Lung (tissue), 12 donors: ENCODE data around the gene LLGL1. TPM values are rescaled to one million over a fixed set of nuclear protein-coding genes. Genes with fewer than 3 reads are reported as not detected.

Experiments used
- ATAC-seq: fragments of 200-7000 bp; cut with Tn5 transposase; one replicate; pipeline ENCODE4 v1.9.1; 2020; ENCODE audit warnings: moderate number of reproducible peaks; ENCODE audit not compliant: insufficient read depth, low FRiP score
- DNase-seq, 3 donors: peaks; one replicate each; pipeline ENCODE4 v3.0.0-alpha.2; 2013 to 2017
- H3K27ac ChIP-seq, 2 donors: one replicate each; pipeline ENCODE4 v1.5.1; 2013; ENCODE audit warnings: mild to moderate bottlenecking in 2 of 2, moderate library complexity in 2 of 2, control low read depth in 1 of 2, inconsistent platforms in 1 of 2, low read depth in 1 of 2, low read length in 1 of 2
- H3K27me3 ChIP-seq, 3 donors: one replicate each; pipeline ENCODE4 v1.5.1; 2013; ENCODE audit warnings: low read length in 2 of 3; ENCODE audit not compliant: control insufficient read depth in 3 of 3, insufficient read depth in 3 of 3
- H3K36me3 ChIP-seq, 4 donors: one replicate each; pipeline ENCODE4 v1.5.1; 2013; ENCODE audit warnings: low read length in 4 of 4, mild to moderate bottlenecking in 1 of 4, moderate library complexity in 1 of 4; ENCODE audit not compliant: control insufficient read depth in 4 of 4, insufficient read depth in 4 of 4
- H3K4me1 ChIP-seq, 5 donors: one replicate each; pipeline ENCODE4 v1.5.1; 2013; ENCODE audit warnings: low read length in 5 of 5, mild to moderate bottlenecking in 2 of 5, moderate library complexity in 1 of 5; ENCODE audit not compliant: control insufficient read depth in 5 of 5, insufficient read depth in 5 of 5
- H3K4me3 ChIP-seq: one replicate; pipeline ENCODE4 v1.5.1; 2013; ENCODE audit warnings: mild to moderate bottlenecking, control low read depth, moderate library complexity
- H3K9ac ChIP-seq, 2 donors: one replicate each; pipeline ENCODE4 v1.5.1; 2013; ENCODE audit warnings: low read length in 2 of 2, control low read depth in 1 of 2; ENCODE audit not compliant: insufficient read depth in 1 of 2
- H3K9me3 ChIP-seq, 4 donors: one replicate each; pipeline ENCODE4 v1.5.1; 2013; ENCODE audit warnings: low read length in 3 of 4, mild to moderate bottlenecking in 1 of 4, moderate library complexity in 1 of 4; ENCODE audit not compliant: control insufficient read depth in 4 of 4, insufficient read depth in 3 of 4
- WGBS, 2 donors: extraction: QIAGEN DNeasy Blood & Tissue Kit; methylation state at CpG; one replicate each; pipeline ENCODE4 v1.1.7; 2013; 5-methylcytosine and 5-hydroxymethylcytosine counted together
- polyA plus RNA-seq, 2 donors: library from polyadenylated mRNA; stranded (reverse); fragments of 200-250 nt; gene quantifications; one replicate each; pipeline ENCODE4 v1.2.1, GENCODE V29; 2013
- total RNA-seq, 2 donors: library from RNA; depleted of rRNA in 1 of 2; stranded (reverse); fragments of >200 nt in 1 of 2; gene quantifications; one replicate each; pipeline ENCODE4 v1.2.1, GENCODE V29; 2014 to 2021
- TF ChIP-seq, protein P1 (sequence below): IDR thresholded peaks from 2 replicates; pipeline ENCODE4 v1.5.1; 2012; ENCODE audit warnings: mild to moderate bottlenecking; ENCODE audit errors: control extremely low read depth, extremely low read depth
- donor health status: control.
- donor health status: control.
- donor health status: Bipolar disorder and iron deficiency.
- donor health status: healthy.
- donor health status: DM: yes; HTN: yes; CAD: no.

LLGL1 gene
- total and polyA plus RNA-seq, 4 donors = 7.1 to 21.8 (median 12.1) TPM

DNA sequence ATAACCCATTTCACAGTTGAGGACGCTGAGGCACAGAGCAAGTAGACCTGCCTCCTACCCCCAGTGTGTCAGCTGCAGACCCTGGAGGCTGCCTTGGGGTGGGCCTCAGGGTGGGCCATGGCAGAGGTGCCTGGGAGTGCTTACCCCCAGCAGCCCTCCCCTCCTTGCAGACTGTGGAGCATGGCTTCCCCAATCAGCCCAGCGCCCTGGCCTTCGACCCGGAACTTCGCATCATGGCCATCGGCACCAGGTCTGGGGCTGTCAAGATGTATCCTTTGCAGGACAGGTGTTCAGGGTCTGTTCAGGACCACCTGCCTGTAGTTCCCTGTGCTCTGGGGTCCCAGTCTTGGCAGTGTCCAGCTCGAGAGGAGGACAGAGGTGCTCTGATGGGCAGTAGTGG, 4.3 kb downstream of the LLGL1 start:
- 94% methylated on average over 7 of the region's 7 CpGs for WGBS, 2 donors
- TF ChIP-seq, protein P1, sequence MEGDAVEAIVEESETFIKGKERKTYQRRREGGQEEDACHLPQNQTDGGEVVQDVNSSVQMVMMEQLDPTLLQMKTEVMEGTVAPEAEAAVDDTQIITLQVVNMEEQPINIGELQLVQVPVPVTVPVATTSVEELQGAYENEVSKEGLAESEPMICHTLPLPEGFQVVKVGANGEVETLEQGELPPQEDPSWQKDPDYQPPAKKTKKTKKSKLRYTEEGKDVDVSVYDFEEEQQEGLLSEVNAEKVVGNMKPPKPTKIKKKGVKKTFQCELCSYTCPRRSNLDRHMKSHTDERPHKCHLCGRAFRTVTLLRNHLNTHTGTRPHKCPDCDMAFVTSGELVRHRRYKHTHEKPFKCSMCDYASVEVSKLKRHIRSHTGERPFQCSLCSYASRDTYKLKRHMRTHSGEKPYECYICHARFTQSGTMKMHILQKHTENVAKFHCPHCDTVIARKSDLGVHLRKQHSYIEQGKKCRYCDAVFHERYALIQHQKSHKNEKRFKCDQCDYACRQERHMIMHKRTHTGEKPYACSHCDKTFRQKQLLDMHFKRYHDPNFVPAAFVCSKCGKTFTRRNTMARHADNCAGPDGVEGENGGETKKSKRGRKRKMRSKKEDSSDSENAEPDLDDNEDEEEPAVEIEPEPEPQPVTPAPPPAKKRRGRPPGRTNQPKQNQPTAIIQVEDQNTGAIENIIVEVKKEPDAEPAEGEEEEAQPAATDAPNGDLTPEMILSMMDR = no peak
- Histone ChIP-seq H3K4me3 (no peak overlapping the region), H3K27ac (no peak overlapping the region), H3K36me3 (peaks cover 0 to 17% (median 5%) of the 10 kb centered on the region in 4 donors), H3K4me1 (peaks cover 0 to 23% (median 10%) of the 10 kb centered on the region in 5 donors), H3K27me3 (no peaks in the 10 kb centered on the region), H3K9ac (no peak overlapping the region), H3K9me3 (no peaks in the 10 kb centered on the region)
- ATAC-seq (no peak), DNase-seq (no peak)

DNA sequence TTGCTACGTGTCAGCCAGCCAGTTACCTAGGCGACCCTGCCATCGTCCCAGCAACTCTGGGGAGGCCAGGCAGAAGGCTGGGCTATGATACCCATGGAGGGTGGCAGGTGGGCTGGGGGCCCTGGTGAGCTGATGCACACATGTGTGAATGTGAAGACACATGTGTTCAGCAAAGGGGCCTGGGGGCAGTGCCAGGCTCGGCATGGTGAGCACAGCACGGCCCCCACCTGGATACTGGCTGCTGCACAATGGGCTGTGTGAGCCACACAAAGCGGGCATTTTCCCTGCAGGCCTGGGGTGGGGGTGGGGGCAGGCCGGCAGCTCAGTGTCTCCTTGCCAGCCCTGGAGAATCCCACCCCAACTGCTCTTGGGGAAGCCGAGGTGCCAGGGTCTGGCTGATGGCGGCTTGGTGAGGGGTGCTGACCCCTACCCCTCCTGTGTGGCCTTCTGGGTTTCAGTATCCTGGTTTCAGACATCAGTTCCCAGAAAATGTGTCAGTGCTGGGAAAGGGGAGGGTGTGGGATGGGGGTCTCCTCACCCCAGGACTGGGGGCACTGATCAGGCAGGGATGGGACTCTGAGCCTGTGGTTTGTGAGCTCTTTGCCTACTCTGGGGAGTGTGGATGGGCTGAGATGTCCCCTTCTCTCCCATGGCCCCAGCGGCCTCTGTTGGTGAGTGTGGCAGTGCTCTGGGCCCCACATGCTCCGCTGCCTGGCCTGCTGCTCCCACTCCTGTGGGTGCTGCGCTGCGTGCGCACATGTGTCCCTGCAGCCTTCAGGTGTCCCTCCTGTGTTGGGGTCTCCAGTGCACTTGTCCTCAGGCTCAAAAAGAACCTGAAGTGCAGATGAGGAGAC, 5.1 kb downstream of the LLGL1 start:
- DNase-seq (no peak), ATAC-seq (no peak)
- H3K27me3 ChIP-seq = no peaks in the 10 kb centered on the region
- 88 to 92% methylated on average over 14 of the region's 14 CpGs for WGBS, 2 donors
- peaks cover 0 to 19% (median 9%) of the 10 kb centered on the region in 5 donors for H3K4me1 ChIP-seq
- peaks cover 0 to 17% (median 10%) of the 10 kb centered on the region in 4 donors for H3K36me3 ChIP-seq
- no peak overlapping the region for H3K27ac ChIP-seq
- H3K4me3 ChIP-seq = no peak overlapping the region
- H3K9me3 ChIP-seq = no peaks in the 10 kb centered on the region
- H3K9ac ChIP-seq = no peak overlapping the region
- TF ChIP-seq, protein P1 = no peak

DNA sequence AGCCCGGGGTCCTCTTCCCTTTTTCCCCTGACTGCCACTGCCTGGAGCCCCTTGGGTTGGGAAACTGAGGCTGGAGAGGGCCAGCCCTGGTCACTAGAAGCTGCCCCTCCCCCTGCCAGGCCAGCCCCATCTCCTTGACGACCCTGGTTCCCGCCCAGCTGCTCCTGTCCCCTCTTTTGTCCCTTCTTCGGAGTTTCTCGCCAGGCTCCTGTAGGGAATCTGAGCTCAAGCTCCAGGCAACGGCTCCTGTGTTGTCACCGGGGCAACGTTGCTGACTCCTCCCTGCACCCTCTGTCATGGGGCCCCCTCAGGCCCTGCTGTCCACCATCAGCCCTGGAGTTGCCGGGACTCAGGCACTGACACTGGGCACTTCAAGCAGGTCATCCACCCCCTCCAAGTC, 5.7 kb downstream of the LLGL1 start:
- H3K4me3 ChIP-seq = no peak overlapping the region
- peaks cover 0 to 16% (median 8%) of the 10 kb centered on the region in 5 donors for H3K4me1 ChIP-seq
- 74 to 80% methylated on average over 9 of the region's 9 CpGs for WGBS, 2 donors
- no peak for ATAC-seq
- no peak overlapping the region for H3K27ac ChIP-seq
- TF ChIP-seq, protein P1 = no peak
- H3K9me3 ChIP-seq = no peaks in the 10 kb centered on the region
- H3K9ac ChIP-seq = no peak overlapping the region
- H3K36me3 ChIP-seq = peaks cover 0 to 22% (median 10%) of the 10 kb centered on the region in 4 donors
- no peak for DNase-seq
- H3K27me3 ChIP-seq = no peaks in the 10 kb centered on the region
